ENCODE results near the gene TMEM62.

DNA sequence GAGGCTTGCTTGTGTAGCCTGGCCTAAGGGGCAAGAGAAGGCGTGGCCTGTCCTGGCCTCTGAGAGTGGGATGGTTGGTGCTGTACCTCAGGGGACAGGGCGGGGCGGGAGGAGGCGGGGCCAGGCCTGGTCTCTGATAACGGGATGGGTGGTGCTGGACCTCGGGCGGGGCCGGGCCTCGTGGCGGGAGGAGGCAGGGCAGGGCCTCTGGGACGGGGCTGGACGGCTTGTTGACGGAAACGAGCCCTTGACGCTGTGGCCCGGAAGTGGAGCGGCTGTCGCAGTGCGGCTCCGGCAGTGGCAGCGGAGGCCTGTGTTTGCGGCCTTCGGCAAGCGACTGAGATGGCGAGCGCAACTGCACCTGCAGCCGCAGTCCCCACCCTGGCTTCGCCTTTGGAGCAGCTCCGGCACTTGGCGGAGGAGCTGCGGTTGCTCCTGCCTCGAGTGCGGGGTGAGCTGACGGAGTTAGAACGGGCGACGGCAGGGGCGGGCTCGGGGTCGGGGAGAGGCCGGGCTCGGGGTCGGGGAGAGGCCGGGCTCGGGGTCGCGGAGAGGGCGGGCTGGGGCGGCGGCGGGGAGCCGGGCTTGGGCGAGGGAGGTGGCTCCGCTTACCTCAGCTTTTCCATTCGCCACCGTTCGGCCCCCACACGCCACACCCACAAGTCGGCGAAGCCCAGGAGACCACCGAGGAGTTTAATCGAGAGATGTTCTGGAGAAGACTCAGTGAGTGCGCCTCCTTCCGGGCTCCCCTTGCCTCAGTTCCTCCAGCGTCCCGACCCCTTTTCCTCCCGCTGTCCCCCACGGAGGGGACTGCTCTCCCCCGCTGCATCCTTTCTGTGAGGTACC is 52.0 kb downstream of the TMEM62 start, which contains the start of gene CCNDBP1:
- no peak for TF ChIP-seq EZH2 (IDR thresholded peaks at IDR 0.05; ENCODE audit: low read length)
- peak; percentile 38 to 58 (median 56) for TF ChIP-seq CTCF (optimal IDR thresholded peaks at IDR 0.05 in 1 of 3, IDR thresholded peaks at IDR 0.05 in 1 of 3, conservative IDR thresholded peaks at IDR 0.05 in 1 of 3; ENCODE audit: extremely low read depth in 1 of 3, insufficient read depth in 2 of 3, low read length in 3 of 3)
